ENCODE data around the gene USP1.

GRCh38 chr1:62429581-62429980 is 7.3 kb upstream of the USP1 start:
- TF ChIP-seq CTCF (IDR thresholded peaks at IDR 0.05; ENCODE audit: poor library complexity, severe bottlenecking) (no peak), POLR2AphosphoS5 (IDR thresholded peaks at IDR 0.05) (no peak), TAF1 (IDR thresholded peaks at IDR 0.05; ENCODE audit: low read depth) (no peak), MXI1 (conservative IDR thresholded peaks at IDR 0.05; ENCODE audit: poor library complexity, severe bottlenecking) (no peak), EP300 (conservative IDR thresholded peaks at IDR 0.05; ENCODE audit: poor library complexity, severe bottlenecking) (no peak), EZH2 (IDR thresholded peaks at IDR 0.05; ENCODE audit: borderline replicate concordance, insufficient read depth, low read length, poor library complexity, severe bottlenecking) (no peak), REST (IDR thresholded peaks at IDR 0.05; ENCODE audit: borderline replicate concordance) (no peak), RAD21 (conservative IDR thresholded peaks at IDR 0.05) (no peak)

All from neural cell (in vitro differentiated cells).